HL-60 (cell line): ENCODE data around the gene SAC3D1.

Experiments used
- DNase-seq, 2 experiments: peaks; one replicate each; pipeline ENCODE4 v3.0.0-alpha.2; 2010 to 2020; ENCODE audit warnings: low read depth in 1 of 2, low spot score in 1 of 2
- H3K27ac ChIP-seq: fragments of 250-450 bp; sonication (Bioruptor Pico); replicated peaks from 2 replicates; pipeline ENCODE4 v1.5.1; 2020; ENCODE audit warnings: mild to moderate bottlenecking, moderate library complexity
- H3K27me3 ChIP-seq: fragments of 250-450 bp; sonication (Bioruptor Pico); 2 replicates; pipeline ENCODE4 v1.5.1; 2021; ENCODE audit warnings: mild to moderate bottlenecking, moderate library complexity; ENCODE audit not compliant: insufficient read depth, poor library complexity, severe bottlenecking
- H3K4me3 ChIP-seq: replicated peaks from 2 replicates; pipeline ENCODE4 v1.5.1; 2011; ENCODE audit warnings: mild to moderate bottlenecking, control low read depth, low read length; ENCODE audit not compliant: insufficient read depth
- GABPA ChIP-seq: IDR thresholded peaks from 2 replicates; pipeline ENCODE4 v1.6.1; 2012; ENCODE audit warnings: low read depth
- POLR2AphosphoS5 ChIP-seq: IDR thresholded peaks from 2 replicates; pipeline ENCODE4 v1.6.1; 2012; ENCODE audit warnings: low read depth
- SPI1 ChIP-seq: IDR thresholded peaks from 2 replicates; pipeline ENCODE4 v1.6.1; 2012; ENCODE audit warnings: low read depth, mild to moderate bottlenecking, borderline replicate concordance
- TF ChIP-seq, protein P1 (sequence below): IDR thresholded peaks from 2 replicates; pipeline ENCODE4 v1.6.1; 2012; ENCODE audit warnings: low read depth; ENCODE audit not compliant: insufficient replicate concordance
- TF ChIP-seq, protein P2 (sequence below): IDR thresholded peaks from one replicate; pipeline ENCODE4 v1.5.1; 2011; ENCODE audit warnings: low read length, control low read depth, inconsistent platforms; ENCODE audit not compliant: insufficient read depth

Gene SAC3D1

DNA sequence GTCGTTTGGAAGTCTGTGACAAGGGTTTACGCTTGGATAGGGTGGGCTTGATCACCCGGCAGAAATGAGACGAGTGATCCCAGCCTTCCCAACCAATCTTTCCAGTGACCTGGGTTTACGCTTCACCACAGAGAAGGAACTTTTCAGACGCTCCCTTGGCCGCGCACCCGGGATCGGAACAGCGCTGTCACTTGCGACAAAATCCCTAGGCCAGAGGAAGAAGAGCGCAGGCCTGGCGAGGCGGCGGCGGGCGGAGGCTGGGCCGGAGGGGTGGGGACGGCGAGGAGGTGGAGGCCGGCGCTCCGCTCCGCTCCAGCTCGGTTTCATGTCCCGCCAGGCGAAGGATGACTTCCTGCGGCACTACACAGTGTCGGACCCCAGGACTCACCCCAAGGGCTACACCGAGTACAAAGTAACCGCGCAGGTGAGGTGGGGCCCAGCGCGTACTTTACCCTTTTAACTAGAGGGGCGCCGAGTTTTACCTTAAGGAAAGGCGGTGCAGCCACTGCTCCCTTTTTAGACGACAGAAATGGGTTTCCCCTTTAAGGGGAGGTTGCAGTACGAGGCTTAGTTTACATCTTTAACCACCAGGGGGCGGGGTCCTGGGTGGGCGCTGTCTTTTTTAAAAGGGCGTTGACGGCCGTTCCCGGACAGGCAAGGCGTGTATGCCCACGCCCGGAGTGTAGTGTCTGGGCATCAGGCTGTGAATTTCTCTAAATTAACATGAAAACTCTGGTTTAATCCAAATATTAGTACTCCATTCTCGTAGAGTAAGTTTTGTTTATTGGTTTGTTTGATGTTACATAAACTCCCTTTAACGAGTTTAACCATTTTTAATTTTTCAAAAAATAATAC lies 13.6 kb upstream of the SAC3D1 start, which contains the start of gene SNX15:
Gene SNX15 (plus strand): TSS at position 227 of the 855 bp plus-strand sequence. CDS start 99 bp downstream, at position 326.
- Histone ChIP-seq H3K27ac (peak within 1 kb of the TSS; percentile 90), H3K27me3 (no peaks in the 10 kb centered on the region), H3K4me3 (peak within 1 kb of the TSS; percentile 48)
- TF ChIP-seq, protein P1, sequence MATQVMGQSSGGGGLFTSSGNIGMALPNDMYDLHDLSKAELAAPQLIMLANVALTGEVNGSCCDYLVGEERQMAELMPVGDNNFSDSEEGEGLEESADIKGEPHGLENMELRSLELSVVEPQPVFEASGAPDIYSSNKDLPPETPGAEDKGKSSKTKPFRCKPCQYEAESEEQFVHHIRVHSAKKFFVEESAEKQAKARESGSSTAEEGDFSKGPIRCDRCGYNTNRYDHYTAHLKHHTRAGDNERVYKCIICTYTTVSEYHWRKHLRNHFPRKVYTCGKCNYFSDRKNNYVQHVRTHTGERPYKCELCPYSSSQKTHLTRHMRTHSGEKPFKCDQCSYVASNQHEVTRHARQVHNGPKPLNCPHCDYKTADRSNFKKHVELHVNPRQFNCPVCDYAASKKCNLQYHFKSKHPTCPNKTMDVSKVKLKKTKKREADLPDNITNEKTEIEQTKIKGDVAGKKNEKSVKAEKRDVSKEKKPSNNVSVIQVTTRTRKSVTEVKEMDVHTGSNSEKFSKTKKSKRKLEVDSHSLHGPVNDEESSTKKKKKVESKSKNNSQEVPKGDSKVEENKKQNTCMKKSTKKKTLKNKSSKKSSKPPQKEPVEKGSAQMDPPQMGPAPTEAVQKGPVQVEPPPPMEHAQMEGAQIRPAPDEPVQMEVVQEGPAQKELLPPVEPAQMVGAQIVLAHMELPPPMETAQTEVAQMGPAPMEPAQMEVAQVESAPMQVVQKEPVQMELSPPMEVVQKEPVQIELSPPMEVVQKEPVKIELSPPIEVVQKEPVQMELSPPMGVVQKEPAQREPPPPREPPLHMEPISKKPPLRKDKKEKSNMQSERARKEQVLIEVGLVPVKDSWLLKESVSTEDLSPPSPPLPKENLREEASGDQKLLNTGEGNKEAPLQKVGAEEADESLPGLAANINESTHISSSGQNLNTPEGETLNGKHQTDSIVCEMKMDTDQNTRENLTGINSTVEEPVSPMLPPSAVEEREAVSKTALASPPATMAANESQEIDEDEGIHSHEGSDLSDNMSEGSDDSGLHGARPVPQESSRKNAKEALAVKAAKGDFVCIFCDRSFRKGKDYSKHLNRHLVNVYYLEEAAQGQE = no peak
- TF ChIP-seq, protein P2, sequence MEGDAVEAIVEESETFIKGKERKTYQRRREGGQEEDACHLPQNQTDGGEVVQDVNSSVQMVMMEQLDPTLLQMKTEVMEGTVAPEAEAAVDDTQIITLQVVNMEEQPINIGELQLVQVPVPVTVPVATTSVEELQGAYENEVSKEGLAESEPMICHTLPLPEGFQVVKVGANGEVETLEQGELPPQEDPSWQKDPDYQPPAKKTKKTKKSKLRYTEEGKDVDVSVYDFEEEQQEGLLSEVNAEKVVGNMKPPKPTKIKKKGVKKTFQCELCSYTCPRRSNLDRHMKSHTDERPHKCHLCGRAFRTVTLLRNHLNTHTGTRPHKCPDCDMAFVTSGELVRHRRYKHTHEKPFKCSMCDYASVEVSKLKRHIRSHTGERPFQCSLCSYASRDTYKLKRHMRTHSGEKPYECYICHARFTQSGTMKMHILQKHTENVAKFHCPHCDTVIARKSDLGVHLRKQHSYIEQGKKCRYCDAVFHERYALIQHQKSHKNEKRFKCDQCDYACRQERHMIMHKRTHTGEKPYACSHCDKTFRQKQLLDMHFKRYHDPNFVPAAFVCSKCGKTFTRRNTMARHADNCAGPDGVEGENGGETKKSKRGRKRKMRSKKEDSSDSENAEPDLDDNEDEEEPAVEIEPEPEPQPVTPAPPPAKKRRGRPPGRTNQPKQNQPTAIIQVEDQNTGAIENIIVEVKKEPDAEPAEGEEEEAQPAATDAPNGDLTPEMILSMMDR = peak; percentile 27
- DNase-seq = peak; percentile 88 to 97

DNA sequence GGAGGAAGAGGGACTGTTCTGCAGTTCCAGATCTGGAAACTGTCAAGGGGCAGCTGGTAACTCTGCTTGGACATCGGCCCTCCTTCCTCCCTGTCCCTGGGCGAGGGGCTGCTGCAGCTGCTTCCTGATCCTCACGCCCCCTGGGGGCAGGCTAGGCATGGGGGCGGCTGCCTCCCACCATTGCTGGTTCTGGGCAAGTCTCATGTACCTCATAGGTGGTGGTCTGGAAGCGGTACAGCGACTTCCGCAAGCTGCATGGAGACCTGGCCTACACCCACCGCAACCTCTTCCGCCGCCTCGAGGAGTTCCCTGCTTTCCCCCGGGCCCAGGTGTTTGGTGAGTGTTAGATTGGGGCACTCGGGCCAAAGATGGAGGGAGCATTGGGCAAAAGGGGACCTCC lies 8.8 kb upstream of the SAC3D1 start:
- Histone ChIP-seq H3K4me3 (no peak overlapping the region), H3K27me3 (no peaks in the 10 kb centered on the region), H3K27ac (no peak overlapping the region)
- no peak for TF ChIP-seq POLR2AphosphoS5
- TF ChIP-seq SPI1 = no peak
- TF ChIP-seq GABPA = no peak
- TF ChIP-seq, protein P1 = no peak
- TF ChIP-seq, protein P2 = no peak
- no peak for DNase-seq

DNA sequence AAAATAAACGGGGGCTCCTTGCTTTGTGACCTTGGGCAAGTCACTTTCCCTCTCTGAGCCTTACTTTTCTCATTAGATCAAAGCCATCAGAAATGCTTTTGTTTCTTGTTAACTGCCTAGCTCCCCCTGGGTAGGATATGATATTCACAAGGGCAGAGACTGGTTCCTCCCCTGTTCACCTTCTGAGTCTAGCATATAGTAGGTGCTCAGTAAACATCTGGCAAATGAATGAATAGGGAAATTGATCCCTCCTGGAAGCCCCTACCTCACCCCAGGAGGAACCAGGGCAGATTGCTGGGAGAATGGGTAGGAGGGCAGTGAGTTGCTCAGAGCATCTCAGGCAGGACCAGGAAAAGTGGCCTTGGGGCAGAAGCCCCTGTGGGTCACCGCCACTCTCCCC lies 6.6 kb upstream of the SAC3D1 start:
- TF ChIP-seq, protein P2 = no peak
- TF ChIP-seq SPI1 (no peak), POLR2AphosphoS5 (no peak), GABPA (no peak)
- TF ChIP-seq, protein P1 = no peak
- no peaks in the 10 kb centered on the region for H3K27me3 ChIP-seq
- H3K4me3 ChIP-seq = no peak overlapping the region
- no peak for DNase-seq
- H3K27ac ChIP-seq = no peak overlapping the region
